Adrenal gland (tissue), 5 donors: ENCODE results near the gene PIAS1.

Experiments used
- CTCF ChIP-seq, 6 experiments: fragments of 450-650 bp in 4 of 6; fragments of 200-600 bp in 2 of 6; sonication (generic) in 1 of 6; IDR thresholded peaks; 1 replicate in 5 of 6; 2 replicates in 1 of 6; pipeline versions ENCODE4 v1.5.1 to v1.8.0; 2016 to 2021; ENCODE audit warnings: antibody characterized with exemption in 6 of 6, mild to moderate bottlenecking in 2 of 6, moderate library complexity in 1 of 6
- POLR2A ChIP-seq, 2 donors: fragments of 450-650 bp; IDR thresholded peaks; one replicate each; pipeline ENCODE4 v1.6.1; 2017; ENCODE audit warnings: antibody characterized with exemption in 2 of 2, mild to moderate bottlenecking in 2 of 2, moderate library complexity in 1 of 2
- donor health status: DM: no; HTN: no; CAD: no.

- TF ChIP-seq CTCF (IDR thresholded peaks at IDR 0.05) (no peak), POLR2A (IDR thresholded peaks at IDR 0.05) (no peak)
Observed at GRCh38 chr15:68177742-68178141, 123.6 kb downstream of the PIAS1 start.
